ENCODE measurements around the gene TET3.

Gene TET3

DNA sequence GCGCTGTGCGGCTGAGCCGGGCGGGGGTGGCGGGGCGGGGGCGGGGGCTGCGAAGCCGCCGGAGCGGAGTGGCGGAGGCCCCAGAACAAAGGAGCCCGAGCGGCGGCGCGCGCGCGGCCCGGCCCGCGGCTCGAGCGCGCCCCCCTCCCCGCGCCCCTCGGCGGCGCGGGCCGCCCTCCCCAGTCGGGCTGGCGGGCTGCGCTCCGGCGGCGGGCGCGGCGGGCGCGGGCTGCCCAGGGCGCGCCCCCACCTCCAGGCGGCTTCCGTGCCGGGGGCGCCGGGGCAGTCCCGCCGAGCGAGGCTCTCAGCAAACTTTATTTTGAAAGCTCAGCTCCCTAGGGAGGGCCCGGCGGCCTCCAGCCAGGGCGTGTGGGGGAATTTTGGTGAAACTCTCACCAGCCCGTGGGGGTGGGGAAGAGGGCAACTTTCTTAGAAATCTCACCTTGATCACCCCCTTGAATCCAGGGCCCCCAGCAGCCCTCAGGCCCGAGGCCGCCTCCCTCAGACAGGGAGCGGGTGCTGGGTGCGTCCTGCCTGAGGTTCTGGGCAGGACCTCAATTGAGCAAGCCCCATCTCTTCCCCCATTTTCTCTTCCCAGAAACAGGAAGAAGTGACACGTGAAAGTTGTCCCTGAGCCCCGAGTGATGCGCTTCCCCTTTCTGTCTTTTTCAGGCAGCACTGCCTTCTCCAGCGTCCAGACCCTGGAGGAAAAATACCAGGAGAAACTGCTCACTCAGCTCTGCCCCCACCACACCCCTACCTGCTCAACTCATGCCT, 786 bp downstream of the TET3 start:
- no peaks in the 10 kb centered on the region for H3K36me3 ChIP-seq
- no peaks in the 10 kb centered on the region for H3K27me3 ChIP-seq
- DNase-seq = peak; percentile 54 to 74
- H3K4me1 ChIP-seq = peaks cover 0 to 63% (median 49%) of the 10 kb centered on the region in 4 donors
- intact Hi-C loops (cut with DNase I; ENCODE audit: low total_unique reads) = no loop called here
- H3K9me3 ChIP-seq = no peaks in the 10 kb centered on the region
- peak overlapping the region in 1 of 2 donors; percentile 46 for H3K27ac ChIP-seq
- TF ChIP-seq, protein P1, sequence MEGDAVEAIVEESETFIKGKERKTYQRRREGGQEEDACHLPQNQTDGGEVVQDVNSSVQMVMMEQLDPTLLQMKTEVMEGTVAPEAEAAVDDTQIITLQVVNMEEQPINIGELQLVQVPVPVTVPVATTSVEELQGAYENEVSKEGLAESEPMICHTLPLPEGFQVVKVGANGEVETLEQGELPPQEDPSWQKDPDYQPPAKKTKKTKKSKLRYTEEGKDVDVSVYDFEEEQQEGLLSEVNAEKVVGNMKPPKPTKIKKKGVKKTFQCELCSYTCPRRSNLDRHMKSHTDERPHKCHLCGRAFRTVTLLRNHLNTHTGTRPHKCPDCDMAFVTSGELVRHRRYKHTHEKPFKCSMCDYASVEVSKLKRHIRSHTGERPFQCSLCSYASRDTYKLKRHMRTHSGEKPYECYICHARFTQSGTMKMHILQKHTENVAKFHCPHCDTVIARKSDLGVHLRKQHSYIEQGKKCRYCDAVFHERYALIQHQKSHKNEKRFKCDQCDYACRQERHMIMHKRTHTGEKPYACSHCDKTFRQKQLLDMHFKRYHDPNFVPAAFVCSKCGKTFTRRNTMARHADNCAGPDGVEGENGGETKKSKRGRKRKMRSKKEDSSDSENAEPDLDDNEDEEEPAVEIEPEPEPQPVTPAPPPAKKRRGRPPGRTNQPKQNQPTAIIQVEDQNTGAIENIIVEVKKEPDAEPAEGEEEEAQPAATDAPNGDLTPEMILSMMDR (IDR thresholded peaks at IDR 0.05) = no peak
- peak overlapping the region; percentile 61 to 66 for H3K4me3 ChIP-seq

DNA sequence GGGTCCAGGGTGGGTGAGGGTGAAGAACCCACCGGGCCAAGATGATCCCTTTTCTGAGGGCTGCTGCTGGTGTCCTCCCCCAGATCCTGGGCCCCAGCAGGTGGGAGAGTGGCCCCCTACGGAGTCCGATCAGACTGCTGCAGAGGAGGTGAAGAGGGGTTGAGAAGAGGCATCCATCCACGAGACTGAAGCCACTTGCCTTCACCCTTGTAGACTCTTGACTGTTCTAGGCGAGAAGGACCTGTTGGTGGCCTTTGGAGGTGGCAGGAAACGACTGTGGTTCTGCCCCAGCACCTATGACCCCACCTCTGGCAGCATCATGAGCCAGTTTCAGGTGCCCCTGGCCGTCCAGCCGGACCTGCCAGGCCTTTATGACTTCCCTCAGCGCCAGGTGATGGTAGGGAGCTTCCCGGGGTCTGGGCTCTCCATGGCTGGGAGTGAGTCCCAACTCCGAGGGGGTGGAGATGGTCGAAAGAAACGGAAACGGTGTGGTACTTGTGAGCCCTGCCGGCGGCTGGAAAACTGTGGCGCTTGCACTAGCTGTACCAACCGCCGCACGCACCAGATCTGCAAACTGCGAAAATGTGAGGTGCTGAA, 1.5 kb downstream of the TET3 start:
- peaks cover 0 to 59% (median 45%) of the 10 kb centered on the region in 4 donors for H3K4me1 ChIP-seq
- H3K27ac ChIP-seq = no peak overlapping the region
- TF ChIP-seq, protein P1 (IDR thresholded peaks at IDR 0.05) = no peak
- no peaks in the 10 kb centered on the region for H3K36me3 ChIP-seq
- H3K27me3 ChIP-seq = no peaks in the 10 kb centered on the region
- intact Hi-C loops (cut with DNase I; ENCODE audit: low total_unique reads) = no loop called here
- DNase-seq = no peak
- H3K9me3 ChIP-seq = no peaks in the 10 kb centered on the region
- peak overlapping the region; percentile 61 to 66 for H3K4me3 ChIP-seq

GRCh38 chr2:73987109-73987947, 2.6 kb downstream of the TET3 start:
- Histone ChIP-seq H3K27me3 (no peaks in the 10 kb centered on the region), H3K4me1 (peaks cover 0 to 47% (median 34%) of the 10 kb centered on the region in 4 donors), H3K27ac (no peak overlapping the region), H3K4me3 (peak overlapping the region; percentile 0 to 10), H3K36me3 (no peaks in the 10 kb centered on the region), H3K9me3 (no peaks in the 10 kb centered on the region)
- DNase-seq = no peak
- intact Hi-C loops (cut with DNase I; ENCODE audit: low total_unique reads) = no loop called here
- TF ChIP-seq, protein P1 (IDR thresholded peaks at IDR 0.05) = peak in 1 of 2 experiments; percentile 33

- Histone ChIP-seq H3K4me3 (peak overlapping the region in 1 of 2 donors; percentile 0), H3K4me1 (peaks cover 0 to 42% (median 29%) of the 10 kb centered on the region in 4 donors), H3K36me3 (no peaks in the 10 kb centered on the region), H3K27ac (no peak overlapping the region), H3K9me3 (no peaks in the 10 kb centered on the region), H3K27me3 (no peaks in the 10 kb centered on the region)
- no peak for DNase-seq
- intact Hi-C loops (cut with DNase I; ENCODE audit: low total_unique reads) = no loop called here
- TF ChIP-seq, protein P1 (IDR thresholded peaks at IDR 0.05) = no peak
These were observed 3.4 kb downstream of the TET3 start for GRCh38 chr2:73987948-73988700.

GRCh38 chr2:73989972-73990371, 5.3 kb downstream of the TET3 start:
- Histone ChIP-seq H3K36me3 (no peaks in the 10 kb centered on the region), H3K27me3 (no peaks in the 10 kb centered on the region), H3K4me3 (no peak overlapping the region), H3K4me1 (peaks cover 0 to 28% (median 18%) of the 10 kb centered on the region in 4 donors), H3K9me3 (no peaks in the 10 kb centered on the region), H3K27ac (no peak overlapping the region)
- TF ChIP-seq, protein P1 (IDR thresholded peaks at IDR 0.05) = no peak
- DNase-seq = no peak
- intact Hi-C loops (cut with DNase I; ENCODE audit: low total_unique reads) = no loop called here
